ENCODE measurements around the gene TRPV5.

DNA sequence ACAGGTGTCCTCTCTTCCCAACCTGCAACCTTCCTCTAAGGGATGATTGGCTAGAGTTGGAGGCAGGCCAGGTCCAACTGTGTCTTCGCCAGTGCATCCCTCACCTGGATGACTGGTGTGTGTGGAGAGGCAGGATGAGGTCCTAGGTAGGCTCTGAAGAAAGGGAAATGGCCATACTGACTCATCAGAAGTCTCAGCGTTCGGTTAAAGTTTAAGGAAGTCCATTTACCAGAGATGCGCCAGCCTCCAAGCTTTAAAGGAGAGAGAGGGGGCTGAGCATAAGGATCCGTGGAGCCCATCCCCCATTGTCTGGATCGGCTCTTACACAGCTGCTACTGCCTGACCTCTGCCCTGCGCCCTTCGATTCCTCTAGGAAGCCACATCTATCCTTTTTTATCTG is 24.2 kb upstream of the TRPV5 start:
- TF ChIP-seq, protein P1, sequence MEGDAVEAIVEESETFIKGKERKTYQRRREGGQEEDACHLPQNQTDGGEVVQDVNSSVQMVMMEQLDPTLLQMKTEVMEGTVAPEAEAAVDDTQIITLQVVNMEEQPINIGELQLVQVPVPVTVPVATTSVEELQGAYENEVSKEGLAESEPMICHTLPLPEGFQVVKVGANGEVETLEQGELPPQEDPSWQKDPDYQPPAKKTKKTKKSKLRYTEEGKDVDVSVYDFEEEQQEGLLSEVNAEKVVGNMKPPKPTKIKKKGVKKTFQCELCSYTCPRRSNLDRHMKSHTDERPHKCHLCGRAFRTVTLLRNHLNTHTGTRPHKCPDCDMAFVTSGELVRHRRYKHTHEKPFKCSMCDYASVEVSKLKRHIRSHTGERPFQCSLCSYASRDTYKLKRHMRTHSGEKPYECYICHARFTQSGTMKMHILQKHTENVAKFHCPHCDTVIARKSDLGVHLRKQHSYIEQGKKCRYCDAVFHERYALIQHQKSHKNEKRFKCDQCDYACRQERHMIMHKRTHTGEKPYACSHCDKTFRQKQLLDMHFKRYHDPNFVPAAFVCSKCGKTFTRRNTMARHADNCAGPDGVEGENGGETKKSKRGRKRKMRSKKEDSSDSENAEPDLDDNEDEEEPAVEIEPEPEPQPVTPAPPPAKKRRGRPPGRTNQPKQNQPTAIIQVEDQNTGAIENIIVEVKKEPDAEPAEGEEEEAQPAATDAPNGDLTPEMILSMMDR (IDR thresholded peaks at IDR 0.05) = no peak
- TF ChIP-seq POLR2A (IDR thresholded peaks at IDR 0.05) = no peak
- TF ChIP-seq EP300 (IDR thresholded peaks at IDR 0.05; ENCODE audit: low read depth) = no peak
- no peak for TF ChIP-seq POLR2AphosphoS5 (IDR thresholded peaks at IDR 0.05)

Measured in transverse colon (tissue), 4 donors.